WTC11 (cell line): Measurements from ENCODE around the gene CLCN7.

Experiments
- CREM ChIP-seq: sonication (generic); formaldehyde crosslinking; IDR thresholded peaks from 2 replicates; pipeline ENCODE4 v1.8.1; 2022; ENCODE audit warnings: mild to moderate bottlenecking, missing genetic modification reagents, moderate library complexity
- ETV6 ChIP-seq: sonication (generic); formaldehyde crosslinking; IDR thresholded peaks from 2 replicates; pipeline ENCODE4 v1.8.1; 2022; ENCODE audit warnings: mild to moderate bottlenecking, missing genetic modification reagents
- NFATC4 ChIP-seq: fragments of 250-450 bp; sonication (Bioruptor Pico); IDR thresholded peaks from 2 replicates; pipeline ENCODE4 v1.9.0; 2021; ENCODE audit warnings: mild to moderate bottlenecking
- RELA ChIP-seq: sonication (generic); formaldehyde crosslinking; IDR thresholded peaks from 2 replicates; pipeline ENCODE4 v1.8.1; 2022; ENCODE audit warnings: missing genetic modification reagents, mild to moderate bottlenecking, borderline replicate concordance
- ZBTB21 ChIP-seq: sonication (generic); formaldehyde crosslinking; IDR thresholded peaks from 2 replicates; pipeline ENCODE4 v1.8.1; 2023; ENCODE audit warnings: mild to moderate bottlenecking, missing genetic modification reagents, borderline replicate concordance
- TF ChIP-seq, protein P1 (sequence below): fragments of 200-600 bp; IDR thresholded peaks from 2 replicates; pipeline ENCODE4 v1.8.0; 2022; ENCODE audit warnings: antibody characterized with exemption
- TF ChIP-seq, protein P2 (sequence below): sonication (generic); formaldehyde crosslinking; IDR thresholded peaks from 2 replicates; pipeline ENCODE4 v1.8.0; 2022; ENCODE audit warnings: mild to moderate bottlenecking, missing genetic modification reagents

DNA sequence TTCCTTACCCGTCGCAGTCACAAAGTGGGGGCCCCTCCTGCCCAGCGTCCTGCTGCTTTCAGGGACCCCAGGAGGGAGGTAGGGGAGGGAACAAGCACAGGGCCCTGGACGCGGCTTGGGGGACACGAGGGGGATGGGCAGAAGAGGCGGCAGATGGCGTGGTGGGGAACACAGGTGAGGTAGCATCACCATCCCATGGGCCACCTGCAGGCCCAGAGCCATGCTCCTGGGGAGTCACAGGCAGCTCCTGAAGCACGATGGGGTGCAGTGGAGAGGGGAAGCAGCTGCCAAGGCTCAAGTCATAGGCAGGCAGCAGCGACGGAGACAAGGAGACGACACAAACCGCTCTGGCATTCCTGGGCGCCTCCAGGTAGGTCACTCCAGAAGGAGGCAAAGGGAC is 71.1 kb downstream of the CLCN7 start:
- no peak for TF ChIP-seq ETV6 (CRISPR knock-in tag)
- TF ChIP-seq, protein P1, sequence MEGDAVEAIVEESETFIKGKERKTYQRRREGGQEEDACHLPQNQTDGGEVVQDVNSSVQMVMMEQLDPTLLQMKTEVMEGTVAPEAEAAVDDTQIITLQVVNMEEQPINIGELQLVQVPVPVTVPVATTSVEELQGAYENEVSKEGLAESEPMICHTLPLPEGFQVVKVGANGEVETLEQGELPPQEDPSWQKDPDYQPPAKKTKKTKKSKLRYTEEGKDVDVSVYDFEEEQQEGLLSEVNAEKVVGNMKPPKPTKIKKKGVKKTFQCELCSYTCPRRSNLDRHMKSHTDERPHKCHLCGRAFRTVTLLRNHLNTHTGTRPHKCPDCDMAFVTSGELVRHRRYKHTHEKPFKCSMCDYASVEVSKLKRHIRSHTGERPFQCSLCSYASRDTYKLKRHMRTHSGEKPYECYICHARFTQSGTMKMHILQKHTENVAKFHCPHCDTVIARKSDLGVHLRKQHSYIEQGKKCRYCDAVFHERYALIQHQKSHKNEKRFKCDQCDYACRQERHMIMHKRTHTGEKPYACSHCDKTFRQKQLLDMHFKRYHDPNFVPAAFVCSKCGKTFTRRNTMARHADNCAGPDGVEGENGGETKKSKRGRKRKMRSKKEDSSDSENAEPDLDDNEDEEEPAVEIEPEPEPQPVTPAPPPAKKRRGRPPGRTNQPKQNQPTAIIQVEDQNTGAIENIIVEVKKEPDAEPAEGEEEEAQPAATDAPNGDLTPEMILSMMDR: no peak
- no peak for TF ChIP-seq NFATC4 (CRISPR knock-in tag)
- no peak for TF ChIP-seq RELA (CRISPR knock-in tag)
- TF ChIP-seq, protein P2, sequence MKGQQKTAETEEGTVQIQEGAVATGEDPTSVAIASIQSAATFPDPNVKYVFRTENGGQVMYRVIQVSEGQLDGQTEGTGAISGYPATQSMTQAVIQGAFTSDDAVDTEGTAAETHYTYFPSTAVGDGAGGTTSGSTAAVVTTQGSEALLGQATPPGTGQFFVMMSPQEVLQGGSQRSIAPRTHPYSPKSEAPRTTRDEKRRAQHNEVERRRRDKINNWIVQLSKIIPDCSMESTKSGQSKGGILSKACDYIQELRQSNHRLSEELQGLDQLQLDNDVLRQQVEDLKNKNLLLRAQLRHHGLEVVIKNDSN (CRISPR knock-in tag): no peak
- no peak for TF ChIP-seq ZBTB21 (CRISPR knock-in tag)
- TF ChIP-seq CREM (CRISPR knock-in tag): no peak
